Posterior cingulate gyrus (tissue), 11 donors: Measurements from ENCODE around the gene ZNF235.
"Not testable (repeated sequence)": the region's sequence is repeated elsewhere in the genome, so short reads cannot be mapped to it uniquely, and the experiment has no call there.

ENCODE experiments used
- DNase-seq, 10 donors: peaks; one replicate each; pipeline versions ENCODE4 v3.0.0 to v3.0.0-alpha.2; 2020 to 2021; ENCODE audit warnings: mixed read lengths in 3 of 10
- intact Hi-C: fragments of 100-400 bp; cut with DNase I; formaldehyde crosslinking; loops from one replicate; pipeline ENCODE4 v1.15.1; 2023

The ZNF235 gene

DNA sequence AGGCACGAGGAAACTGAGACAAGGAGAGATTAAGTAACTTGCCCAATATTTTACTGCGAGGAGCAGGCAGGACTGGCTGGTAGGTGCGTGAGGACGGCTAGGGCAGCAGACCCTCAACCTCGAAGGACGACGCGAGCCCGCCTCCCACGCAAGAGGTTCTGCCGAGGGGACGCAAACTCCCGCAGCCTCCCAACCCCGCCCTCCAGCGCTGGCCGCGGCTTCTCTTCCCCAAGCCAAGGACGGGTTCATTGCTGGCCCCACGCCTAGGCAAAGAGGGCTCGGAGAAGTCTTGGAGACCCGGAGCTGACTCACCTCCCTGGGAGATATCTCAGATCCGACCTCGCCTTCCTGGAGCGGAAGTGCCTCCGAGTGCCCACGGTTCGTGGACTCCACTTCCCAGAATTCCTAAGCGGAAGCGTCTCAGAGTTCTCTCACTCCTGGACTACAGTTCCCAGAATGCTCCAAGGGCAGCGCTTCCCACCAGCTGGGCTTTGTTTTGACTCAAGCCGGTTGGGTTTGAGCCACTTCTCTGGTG, at the start of gene ZNF235:
TSS of gene ZNF235 (minus strand) at position 367 of the 535 bp plus-strand sequence. CDS start 1,621 bp downstream, outside the sequence.
- DNase-seq: peak; percentile 82 to 98 (median 89)
- intact Hi-C loops: loop anchor here (2.0 to 10.0 kb wide), 5 partner anchors 52 to 302 kb away; partner anchors contain the start of genes ZNF112, ZNF180, ZNF225 and ZNF227

DNA sequence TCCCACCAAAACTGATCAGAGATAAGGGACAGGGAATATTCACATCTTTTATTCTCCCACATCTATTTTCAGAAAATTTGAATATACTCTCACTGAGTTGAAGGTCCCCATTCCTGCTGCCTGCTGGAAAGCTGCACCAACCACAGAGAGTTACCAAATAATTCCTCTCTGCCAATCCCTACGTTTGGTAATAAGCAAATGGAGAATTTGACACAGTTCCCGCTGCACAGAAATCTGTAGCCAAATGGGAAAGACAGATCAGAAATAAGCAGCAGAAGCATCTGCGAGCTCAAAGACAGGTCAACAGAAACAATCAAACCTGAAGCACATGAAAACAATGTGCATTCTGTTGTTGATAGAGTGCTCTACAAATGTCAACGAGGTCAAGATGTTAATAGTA, 41.7 kb upstream of the ZNF235 start:
- intact Hi-C loops: no loop called here
- DNase-seq: no peak

DNA sequence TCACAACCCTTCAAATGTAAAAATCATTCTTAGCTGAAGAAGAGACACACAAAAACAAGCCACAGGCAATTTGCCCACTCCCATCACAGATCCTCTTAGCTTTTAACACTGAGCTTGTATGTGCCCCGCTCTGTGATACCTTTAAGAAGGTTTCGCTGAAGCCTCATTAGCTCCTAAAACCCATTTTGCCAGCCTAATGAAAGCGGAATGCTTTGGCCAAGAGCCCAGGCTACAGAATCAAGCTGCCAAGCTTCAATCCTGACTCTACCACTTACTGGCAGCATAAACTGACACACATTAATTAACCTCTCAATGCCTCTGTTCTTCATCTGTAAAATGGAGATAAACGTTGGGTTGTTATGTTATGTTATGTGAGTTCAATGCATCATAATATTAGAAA, 41.1 kb upstream of the ZNF235 start:
- intact Hi-C loops: no loop called here
- peak in 2 of 10 donors; percentile 9 to 20 for DNase-seq

DNA sequence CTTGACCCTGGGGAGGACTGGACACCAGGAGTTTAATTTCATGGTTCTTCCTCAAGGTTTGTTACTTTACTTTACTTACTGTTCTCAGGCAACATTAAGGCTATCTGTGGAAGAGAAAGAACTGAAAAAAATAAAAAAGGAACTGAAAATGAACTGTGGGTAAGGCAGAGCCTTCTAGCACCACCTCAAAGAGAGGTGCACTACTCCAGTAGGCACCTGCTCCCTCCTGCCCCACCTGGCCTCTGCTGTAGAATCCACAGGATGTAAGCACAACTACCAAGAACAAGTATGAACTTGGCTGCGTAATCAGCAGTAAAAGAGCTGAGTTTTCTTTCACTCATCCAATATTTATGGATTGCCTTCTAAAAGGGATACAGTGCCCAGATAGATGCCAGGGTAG, 39.4 kb upstream of the ZNF235 start:
- no peak for DNase-seq
- intact Hi-C loops: no loop called here

DNA sequence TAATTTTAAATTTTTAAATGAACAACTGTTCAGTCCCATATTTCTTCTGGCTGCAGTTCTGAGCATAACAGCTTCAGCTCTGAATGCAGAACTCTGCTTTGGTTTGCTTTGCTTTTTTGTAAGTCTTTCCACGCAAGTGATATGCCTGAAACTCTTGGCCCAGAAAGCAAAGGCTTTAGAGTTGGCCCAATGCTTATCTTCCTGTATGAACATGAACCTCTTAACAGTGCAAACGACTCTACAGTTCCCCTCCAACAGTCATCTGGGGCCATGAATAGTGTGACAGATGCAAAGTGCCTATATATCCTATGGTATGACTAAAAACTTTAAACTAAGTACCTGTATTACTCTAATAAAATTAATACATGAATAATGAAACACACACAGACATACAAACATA, 37.0 kb upstream of the ZNF235 start:
- DNase-seq: no peak
- intact Hi-C loops: no loop called here

DNA sequence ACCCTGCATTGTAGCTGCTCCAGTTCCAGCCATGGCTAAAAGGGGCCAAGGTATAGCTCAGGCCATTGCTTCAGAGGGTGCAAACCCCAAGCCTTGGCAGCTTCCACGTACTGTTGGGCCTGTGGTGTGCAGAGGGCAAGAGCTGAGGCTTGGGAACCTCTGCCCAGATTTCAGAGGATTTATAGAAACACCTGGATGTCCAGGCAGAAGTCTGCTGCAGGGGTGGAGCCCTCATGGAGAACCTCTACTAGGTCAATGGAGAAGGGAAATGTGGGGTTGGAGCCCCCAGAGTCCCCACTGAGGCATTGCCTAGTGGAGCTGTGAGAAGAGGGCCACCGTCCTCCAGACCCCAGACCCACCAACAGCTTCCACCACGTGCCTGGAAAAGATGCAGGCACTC, 29.8 kb upstream of the ZNF235 start:
- DNase-seq, intact Hi-C loops: not testable (repeated sequence)

DNA sequence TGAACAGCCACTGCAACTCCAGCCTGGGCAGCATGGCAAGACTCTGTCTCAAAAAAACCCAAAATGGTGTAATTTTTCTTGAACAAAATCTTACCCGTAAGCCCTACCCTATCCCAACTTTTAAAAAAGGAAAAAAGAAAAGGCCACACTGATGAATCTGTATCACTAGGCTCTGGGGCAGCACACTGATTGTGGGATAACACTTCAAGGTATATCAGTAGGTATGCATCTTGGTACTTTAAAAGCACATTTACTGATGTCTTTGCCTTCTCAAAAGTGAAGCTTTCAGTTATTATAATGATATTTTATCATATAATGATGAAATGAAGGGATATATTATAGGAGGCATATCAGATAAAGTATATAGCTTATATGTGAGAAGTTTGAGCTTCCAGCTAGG, 27.3 kb upstream of the ZNF235 start:
- intact Hi-C loops: no loop called here
- DNase-seq: no peak

DNA sequence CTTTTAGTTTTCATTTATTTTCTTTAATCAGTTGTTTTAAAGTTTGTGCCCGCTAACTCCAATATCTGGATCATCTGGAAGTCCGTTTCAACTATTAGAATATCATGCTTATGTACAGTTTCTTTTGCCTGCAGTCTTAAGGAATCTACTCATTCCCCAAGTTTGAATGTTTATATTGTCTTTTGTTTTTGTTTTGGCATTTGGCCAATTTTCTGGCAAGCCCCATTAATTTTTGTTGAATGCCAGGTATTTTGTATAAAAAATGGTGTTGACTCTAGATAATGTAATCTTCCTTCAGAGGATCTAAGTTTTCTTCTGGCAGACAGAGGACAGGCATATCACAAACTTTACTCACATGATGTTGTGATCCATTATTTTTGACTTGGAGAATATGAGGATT, 11.1 kb upstream of the ZNF235 start:
- DNase-seq: no peak
- intact Hi-C loops: no loop called here

DNA sequence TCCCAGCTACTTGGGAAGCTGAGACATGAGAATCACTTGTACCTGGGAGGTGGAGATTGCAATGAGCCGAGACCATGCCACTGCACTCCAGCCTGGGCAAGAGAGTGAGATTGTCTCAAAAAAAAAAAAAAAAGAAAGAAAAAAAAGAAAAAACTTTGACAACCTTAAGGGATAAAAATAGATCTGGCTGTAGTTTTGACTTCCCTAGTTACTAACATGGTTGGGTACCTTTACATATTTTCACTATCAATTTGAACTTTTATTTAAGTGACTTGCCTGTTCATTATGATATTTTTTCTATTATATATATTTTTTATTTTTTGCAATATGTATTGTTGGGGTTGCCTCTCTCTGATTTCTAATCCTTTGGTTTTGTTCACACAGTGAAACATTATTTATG, 8.4 kb upstream of the ZNF235 start:
- intact Hi-C loops: no loop called here
- DNase-seq: no peak

DNA sequence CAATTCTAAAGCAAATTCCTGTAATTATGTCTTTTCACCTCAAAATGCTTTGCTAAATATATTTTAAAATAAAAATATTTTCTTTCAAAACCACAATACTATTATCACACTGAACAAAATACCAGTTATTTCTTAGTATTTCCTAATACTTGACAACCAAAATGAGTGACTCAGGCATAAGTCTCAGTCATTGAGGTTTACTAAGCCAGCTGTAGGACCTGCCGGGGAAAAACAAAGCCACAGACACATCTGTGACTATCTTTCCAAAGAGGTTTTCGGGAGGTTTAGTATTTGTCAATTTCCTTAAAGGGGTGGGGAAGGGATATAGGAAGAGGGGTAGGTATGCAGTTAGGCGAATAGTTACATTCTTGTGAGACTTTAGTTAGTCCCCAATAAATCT, 3.2 kb upstream of the ZNF235 start:
- intact Hi-C loops: loop anchor here (5.0 to 10.0 kb wide), 2 partner anchors 93 to 306 kb away; partner anchors contain the start of genes ZNF227 and ZNF230
- DNase-seq: no peak

DNA sequence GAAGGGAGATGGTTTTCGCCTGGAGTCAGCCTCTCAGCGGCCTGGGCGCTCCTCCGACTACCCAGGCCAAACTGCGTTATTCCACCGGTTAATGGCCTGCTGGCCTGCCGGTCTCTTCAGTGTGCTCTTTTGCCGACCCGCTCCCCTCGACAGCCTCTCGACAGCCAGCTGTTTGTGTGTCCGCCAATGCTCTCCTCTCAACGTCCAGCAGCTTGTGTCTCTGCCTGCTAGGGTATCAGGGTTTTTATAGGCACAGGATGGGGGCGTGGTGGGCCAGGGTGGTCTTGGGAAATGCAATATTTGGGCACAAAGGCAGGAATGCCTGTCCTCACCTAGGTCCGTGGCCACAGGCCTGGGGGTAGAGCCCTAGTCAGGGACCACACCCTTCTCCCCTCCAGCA, 1.5 kb upstream of the ZNF235 start:
- peak in 1 of 10 donors; percentile 61 for DNase-seq
- intact Hi-C loops: loop anchor here (5.0 to 10.0 kb wide), 2 partner anchors 91 to 304 kb away; partner anchors contain the start of genes ZNF227 and ZNF230

DNA sequence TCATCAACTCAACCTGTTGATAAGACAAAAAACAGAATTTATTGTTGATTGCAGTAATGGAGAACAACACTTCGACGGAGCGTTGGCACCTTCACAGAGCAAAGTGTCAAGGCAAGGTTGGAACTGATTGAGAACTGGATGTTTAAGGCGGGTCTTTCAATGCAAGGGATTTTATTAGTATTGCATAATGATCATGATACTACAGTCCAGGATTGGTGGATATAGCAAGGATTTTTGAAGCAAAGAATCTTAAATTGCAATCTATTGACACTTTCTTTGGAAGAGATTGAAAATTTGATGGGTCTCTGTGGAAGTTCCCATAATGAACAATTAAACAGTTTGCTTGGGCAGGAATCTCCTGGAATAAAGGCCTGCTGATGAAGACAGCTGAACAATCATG, 632 bp upstream of the ZNF235 start:
- intact Hi-C loops: loop anchor here (2.0 to 10.0 kb wide), 5 partner anchors 51 to 303 kb away; partner anchors contain the start of genes ZNF112, ZNF180, ZNF225 and ZNF227
- no peak for DNase-seq

DNA sequence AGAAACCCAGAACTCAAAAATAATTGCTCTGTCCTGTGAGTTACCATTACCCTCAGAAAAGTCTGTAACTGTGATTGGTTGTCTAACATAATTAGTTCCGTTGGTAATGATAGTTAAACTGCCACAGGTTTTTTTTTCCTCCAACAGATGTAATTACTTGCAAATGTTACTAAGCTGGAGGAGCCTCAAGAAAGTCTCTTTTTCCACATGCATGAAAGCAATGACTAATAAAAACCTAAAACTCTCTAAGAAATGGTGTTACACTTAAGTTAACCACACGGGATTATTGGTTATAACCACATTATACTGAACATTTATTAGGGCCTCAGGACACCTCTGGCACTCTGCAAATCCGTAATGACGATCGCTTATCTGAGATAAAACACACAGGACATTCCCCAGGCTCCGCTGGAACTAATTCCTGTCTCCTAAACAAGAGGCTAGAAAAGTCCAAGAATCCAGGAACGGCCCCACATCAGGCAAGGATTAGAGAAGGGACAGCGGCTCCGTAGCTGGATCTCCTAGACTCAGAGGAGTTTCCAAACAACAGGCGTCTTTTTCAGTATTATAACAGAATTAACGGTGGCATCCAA, 753 bp downstream of the ZNF235 start:
- intact Hi-C loops: loop anchor here (2.0 to 10.0 kb wide), 4 partner anchors 53 to 197 kb away; partner anchors contain the start of genes ZNF112, ZNF180, ZNF225 and ZNF227
- DNase-seq: no peak

DNA sequence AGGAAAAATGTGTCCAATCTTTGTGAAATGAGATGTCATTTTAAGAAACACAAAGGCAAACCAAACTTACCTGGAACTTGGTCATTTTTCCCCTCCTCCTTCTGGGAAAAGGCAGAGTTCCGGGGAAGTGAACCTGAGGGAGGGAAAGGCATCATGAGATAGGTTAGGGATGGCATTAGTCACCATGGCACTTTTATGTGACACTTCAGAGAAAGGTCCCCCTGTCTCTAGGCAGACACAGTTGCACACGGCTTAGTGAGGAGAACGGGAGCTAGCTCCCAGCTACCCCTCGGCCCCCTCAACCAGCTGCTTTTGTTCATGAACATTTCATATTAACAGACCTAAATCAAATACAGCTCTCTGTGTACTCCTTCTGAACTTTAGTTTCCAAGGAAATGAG, 1.5 kb downstream of the ZNF235 start:
- no peak for DNase-seq
- intact Hi-C loops: loop anchor here (10.0 kb wide), 1 partner anchor 89 kb away; the partner anchor contains the start of gene ZNF227

DNA sequence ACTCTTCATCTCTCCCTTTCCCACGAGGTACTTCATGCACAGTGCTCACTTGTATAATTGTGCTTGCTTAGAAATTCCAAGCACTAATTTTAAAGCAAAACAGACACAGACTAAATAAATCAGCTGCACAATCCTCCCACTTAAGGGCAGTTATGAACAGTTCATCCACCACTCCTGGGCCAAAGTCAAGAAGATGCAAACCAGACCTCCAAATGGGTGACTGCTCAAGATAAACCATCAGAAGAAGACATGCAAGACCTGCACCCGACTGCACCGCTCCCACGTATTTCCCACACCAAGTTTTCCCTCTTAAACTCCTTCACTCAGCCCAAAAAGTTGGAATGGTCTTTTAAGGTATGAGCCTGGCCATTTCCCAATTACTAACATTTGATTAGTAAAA, 19.9 kb downstream of the ZNF235 start:
- intact Hi-C loops: no loop called here
- no peak for DNase-seq

DNA sequence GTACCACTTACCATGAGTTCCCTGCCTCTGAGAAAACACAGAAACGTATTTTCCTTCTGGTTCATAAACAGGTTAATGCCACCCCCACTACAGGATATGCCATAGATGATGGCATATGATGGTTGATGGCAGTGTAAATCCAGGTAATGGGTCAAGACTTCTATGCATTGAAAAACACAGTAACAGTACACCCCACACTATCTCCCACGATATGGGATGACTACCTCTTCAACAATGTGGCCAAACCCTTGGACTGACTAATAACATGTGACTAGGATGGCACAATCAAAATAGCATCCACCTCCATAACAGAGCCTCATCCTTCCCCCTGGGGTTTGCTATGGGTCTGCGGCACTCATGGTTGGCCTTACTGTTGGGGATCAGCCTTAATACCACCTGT, 22.0 kb downstream of the ZNF235 start:
- DNase-seq: no peak
- intact Hi-C loops: no loop called here

DNA sequence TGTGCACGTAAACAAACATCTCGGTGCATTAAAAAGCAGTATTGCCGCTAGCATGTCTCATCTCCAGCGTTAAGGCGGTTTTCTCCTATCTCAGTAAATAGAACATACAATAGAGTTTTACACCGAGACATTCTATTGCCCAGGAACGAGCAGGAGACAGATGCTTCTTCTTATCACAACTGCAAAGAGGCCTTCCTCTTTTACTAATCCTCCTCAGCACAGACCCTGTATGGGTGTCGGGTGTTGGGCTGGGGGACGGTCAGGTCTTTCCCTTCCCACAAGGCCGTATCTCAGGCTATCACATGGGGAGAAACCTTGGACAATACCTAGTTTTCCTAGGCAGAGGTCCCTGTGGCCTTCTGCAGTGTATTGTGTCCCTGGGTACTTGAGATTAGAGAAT, 23.9 kb downstream of the ZNF235 start:
- no peak for DNase-seq
- intact Hi-C loops: no loop called here

DNA sequence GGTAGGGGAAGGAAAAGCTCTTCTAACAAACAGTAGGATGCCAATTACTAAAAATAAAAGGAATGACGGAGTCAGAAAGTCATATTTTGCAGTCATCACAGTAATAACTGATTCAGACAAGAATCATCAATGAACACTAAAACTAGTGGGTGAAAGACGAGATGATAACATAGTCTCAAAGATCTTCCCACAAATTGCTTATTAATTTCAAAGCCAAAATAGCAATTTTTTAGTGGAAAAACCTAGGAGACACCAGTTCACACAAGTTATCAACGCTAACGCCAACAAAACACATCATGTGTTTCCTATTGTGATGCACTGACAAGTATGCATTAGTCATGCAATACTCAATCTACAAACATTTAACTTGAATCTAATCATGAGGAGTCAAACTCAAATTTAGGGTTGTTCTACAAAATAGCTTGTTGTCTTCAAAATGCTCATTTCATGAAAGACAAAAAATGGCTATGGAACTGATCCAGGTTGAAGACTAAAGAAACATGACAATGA, 26.6 kb downstream of the ZNF235 start:
- intact Hi-C loops: no loop called here
- no peak for DNase-seq

DNA sequence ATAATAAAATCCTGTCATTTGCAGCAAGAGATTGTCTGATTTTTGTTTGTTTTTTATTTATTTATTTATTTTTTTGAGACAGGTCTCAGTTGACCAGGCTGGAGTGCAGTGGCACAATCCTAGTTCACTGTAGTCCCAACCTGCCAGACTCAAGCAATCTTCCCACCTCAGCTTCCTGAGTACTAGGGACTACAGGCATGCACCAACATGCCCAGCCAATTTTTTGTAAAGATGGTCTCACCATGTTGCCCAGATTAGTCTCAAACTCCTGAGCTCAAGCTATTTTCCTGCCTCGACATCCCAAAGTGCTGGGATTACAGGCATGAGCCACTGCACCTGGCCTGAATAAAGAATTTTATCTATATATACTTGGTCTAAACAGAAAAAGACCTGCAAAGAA, 27.5 kb downstream of the ZNF235 start:
- DNase-seq: no peak
- intact Hi-C loops: no loop called here

DNA sequence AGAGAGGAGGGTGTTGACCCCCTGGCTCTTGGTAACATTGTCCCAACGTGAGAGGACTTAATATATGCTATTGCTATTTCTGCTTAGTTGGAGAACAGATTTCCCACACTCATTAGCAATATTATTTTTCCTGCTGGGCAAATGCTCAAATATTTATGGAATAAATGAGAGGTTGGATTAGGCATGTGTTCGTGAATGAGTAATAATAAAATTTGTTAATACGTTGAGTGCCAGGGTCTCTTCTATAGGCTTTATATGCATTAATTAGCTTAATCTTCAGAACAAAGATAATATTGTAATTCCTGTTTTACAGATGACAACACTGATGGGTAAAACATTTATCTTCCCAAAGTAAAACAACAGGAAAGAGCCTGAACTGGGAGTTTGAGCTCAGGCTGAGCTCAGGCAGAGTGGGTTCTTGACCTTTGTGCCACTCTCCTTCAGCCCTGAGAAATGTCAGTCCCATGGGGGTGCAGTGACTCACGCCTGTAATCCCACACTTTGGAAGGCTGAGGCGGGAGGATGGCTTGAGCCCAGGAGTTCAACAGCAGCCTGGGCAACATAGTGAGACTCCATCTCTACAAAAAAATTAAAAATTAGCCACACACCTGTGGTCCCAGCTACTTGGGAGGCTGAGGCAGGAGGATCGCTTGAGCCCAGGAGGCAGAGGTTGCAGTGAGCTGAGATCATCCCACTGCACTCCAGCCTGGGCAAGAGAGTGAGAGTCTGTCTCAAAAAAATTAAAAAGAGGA, 44.0 kb downstream of the ZNF235 start:
- no peak for DNase-seq
- intact Hi-C loops: no loop called here

DNA sequence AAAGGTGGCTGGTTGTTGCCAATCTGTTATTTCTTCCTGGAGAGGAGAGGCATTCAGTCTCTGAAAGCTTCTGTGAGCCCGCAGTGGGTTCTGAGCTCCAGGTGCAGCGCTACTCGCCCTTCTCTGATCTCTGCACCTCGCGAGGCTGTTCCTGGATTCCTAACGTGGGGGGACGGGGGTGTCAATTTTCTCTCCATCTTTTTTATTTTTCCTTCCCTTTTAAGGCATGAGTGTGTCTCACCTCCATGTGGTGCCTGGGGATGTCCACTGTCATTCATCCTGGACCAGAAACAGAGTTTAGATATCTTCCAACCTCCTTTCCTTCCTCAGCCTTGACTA, 44.5 kb downstream of the ZNF235 start:
- DNase-seq: peak in 1 of 10 donors; percentile 7
- intact Hi-C loops: no loop called here
